Coronary artery (tissue), 2 donors: ENCODE data around the gene GMEB2.
A peak's percentile ranks its signal among the peaks of the same experiment; 100 is the strongest.
"Not testable (repeated sequence)": the region's sequence is repeated elsewhere in the genome, so short reads cannot be mapped to it uniquely, and the experiment has no call there.

Source experiments
- DNase-seq: peaks from one replicate; pipeline ENCODE4 v3.0.0-alpha.2; 2017; ENCODE audit warnings: low spot score
- H3K27ac ChIP-seq, 2 donors: fragments of 200-600 bp; sonication (generic); one replicate each; pipeline ENCODE4 v1.5.1; 2016 to 2019
- H3K4me3 ChIP-seq: fragments of 200-600 bp; sonication (generic); 2 replicates; pipeline ENCODE4 v1.5.1; 2016; ENCODE audit warnings: mild to moderate bottlenecking, moderate library complexity
- TF ChIP-seq, protein P1 (sequence below): fragments of 200-600 bp; sonication (generic); IDR thresholded peaks from one replicate; pipeline ENCODE4 v1.5.1; 2019; ENCODE audit warnings: antibody characterized with exemption

Gene GMEB2

DNA sequence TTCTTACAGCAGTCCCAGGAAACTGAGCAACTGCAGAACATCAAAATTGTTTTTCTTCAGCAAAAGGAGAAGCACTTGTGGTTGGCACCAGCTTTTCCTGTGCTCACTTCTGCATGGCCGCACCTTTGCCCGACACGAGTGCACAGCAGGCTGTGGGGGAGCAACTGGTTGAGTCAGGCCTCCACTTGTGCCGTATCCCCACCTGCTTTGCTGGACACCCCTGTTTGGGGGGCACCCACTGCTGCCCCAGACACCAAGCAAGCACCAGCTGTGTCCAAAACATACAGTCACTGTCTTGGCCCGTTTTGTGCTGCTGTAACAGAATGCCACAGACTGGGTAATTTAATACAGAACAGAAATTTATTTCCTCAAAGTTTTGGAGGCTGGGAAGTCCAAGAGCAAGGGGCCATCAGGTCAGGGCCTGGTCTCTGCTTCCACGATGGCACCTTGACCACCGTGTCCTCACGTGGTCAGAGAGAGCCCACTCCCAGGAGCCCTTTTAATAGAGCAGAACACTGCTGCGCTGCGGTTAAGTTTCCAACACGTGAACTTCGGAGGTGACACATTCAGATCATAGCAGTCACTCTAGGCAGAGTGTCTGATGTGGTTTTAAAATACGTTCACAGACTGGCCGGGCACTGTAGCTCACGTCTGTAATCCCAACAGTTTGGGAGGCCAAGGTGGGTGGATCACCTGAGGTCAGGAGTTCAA lies 8.7 kb upstream of the GMEB2 start:
- DNase-seq = no peak
- Histone ChIP-seq H3K27ac (no peak overlapping the region), H3K4me3 (no peak overlapping the region)
- TF ChIP-seq, protein P1, sequence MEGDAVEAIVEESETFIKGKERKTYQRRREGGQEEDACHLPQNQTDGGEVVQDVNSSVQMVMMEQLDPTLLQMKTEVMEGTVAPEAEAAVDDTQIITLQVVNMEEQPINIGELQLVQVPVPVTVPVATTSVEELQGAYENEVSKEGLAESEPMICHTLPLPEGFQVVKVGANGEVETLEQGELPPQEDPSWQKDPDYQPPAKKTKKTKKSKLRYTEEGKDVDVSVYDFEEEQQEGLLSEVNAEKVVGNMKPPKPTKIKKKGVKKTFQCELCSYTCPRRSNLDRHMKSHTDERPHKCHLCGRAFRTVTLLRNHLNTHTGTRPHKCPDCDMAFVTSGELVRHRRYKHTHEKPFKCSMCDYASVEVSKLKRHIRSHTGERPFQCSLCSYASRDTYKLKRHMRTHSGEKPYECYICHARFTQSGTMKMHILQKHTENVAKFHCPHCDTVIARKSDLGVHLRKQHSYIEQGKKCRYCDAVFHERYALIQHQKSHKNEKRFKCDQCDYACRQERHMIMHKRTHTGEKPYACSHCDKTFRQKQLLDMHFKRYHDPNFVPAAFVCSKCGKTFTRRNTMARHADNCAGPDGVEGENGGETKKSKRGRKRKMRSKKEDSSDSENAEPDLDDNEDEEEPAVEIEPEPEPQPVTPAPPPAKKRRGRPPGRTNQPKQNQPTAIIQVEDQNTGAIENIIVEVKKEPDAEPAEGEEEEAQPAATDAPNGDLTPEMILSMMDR = no peak

DNA sequence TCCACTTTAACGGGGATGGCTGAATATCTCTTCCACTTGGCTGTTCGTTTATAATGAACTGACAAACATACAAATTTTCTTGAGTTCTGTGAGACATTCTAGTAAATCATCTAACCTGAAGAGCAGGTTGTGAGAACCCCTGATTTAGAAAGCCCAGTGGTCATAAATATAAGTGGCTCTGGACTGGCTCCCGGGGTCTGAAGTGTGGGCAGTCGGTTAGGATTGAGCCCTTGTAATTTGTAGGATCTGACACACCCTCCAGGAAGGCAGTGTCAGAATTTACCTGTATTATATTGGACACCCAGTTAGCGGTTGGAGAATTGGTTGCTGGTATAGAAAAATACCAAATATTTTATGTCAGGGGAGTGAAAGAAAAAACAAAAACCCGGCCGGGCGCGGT lies 6.8 kb upstream of the GMEB2 start:
- no peak overlapping the region for H3K27ac ChIP-seq
- no peak for DNase-seq
- TF ChIP-seq, protein P1 = no peak
- no peak overlapping the region for H3K4me3 ChIP-seq

DNA sequence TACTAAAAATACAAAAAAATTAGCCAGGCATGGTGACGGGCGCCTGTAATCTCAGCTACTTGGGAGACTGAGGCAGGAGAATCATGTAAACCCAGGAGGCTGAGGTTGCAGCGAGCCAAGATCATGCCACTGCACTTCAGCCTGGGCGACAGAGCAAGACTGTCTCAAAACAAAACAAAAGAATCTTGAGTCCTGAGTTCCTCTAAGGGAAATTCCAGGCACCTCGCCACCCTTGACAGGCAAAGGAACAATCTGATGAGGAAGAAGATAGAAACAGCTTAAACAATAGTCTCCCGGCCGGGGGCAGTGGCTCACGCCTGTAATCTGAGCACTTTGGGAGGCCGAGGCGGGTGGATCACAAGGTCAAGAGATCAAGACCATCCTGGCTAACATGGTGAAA lies 4.5 kb upstream of the GMEB2 start:
- H3K27ac ChIP-seq, H3K4me3 ChIP-seq, DNase-seq: not testable (repeated sequence)

DNA sequence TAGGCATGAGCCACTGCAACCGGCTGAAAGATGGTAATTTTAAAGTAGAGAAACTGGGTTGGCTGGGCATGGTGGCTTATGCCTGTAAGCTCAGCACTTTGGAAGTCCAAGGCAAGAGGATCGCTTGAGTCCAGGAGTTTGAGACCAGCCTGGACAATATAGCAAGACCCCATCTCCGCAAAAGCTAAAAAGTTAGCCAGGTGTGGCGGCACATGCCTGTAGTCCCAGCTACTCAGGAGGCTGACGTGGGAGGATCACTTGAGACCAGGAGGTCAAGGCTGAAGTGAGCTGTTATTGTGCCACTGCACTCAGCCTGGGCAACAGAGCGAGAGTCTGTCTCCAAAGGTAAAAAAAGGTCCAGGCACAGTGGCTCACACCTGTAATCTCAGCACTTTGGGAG lies 4.1 kb upstream of the GMEB2 start:
- H3K4me3 ChIP-seq, DNase-seq, H3K27ac ChIP-seq: not testable (repeated sequence)

DNA sequence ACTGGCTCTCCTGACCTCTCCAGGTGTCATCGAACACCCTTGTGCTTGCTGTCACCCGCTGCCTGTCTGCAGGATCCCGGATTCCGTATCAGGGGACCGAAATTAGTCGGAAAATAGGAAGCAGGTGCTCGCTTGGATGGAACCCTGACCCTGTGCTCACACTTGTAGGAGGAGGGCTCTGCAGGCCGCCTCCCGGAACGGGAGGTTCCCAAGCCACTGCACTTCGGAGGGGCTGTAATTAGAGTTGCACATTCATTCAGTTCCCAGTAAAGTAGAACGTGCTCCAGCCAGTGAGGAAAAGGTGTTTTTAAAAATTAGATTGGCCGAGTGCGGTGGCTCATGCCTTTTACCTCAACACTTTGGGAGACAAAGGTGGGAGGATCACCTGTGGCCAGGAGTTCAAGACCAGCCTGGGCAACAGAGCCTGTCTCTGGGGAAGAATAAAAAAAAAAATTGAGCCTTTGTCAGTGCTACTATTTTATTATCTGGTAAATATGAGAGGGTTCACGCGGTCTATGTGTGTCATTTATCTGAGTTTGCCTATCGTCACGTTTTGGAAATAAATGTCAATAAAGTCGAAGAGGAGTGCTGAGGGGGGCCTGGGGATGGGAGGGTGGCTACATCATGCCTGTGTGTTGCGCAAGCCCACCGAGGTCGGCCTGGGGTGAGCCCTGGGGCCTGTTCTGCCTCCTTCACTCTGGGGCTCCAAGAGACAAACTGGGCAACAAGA lies 1.5 kb upstream of the GMEB2 start:
- Histone ChIP-seq H3K4me3 (peak overlapping the region; percentile 99), H3K27ac (peak overlapping the region in 1 of 2 donors; percentile 99)
- DNase-seq = no peak
- TF ChIP-seq, protein P1 = no peak

DNA sequence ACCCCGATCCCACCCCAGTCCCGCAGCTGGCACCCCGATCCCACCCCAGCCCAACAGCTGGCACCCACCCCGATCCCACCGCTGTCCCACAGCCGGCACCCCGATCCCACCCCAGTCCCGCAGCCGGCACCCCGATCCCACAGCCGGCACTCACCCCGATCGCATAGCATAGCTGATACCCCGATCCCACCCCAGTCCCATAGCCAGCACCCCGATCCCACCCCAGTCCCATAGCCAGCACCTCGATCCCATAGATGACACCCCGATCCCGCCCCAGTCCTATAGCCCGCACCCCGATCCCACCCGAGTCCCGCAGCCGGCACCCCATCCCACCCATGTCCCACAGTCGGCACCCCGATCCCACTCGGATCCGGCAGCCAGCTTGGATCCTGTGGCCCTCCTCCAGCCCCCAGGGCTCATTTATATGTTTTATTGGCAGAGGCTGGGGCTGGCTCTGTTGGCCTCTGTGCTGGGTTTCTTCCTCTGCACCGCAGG lies 897 bp upstream of the GMEB2 start:
- H3K27ac ChIP-seq = peak overlapping the region; percentile 85 to 99
- H3K4me3 ChIP-seq = peak overlapping the region; percentile 99
- DNase-seq = no peak
- TF ChIP-seq, protein P1 = no peak

DNA sequence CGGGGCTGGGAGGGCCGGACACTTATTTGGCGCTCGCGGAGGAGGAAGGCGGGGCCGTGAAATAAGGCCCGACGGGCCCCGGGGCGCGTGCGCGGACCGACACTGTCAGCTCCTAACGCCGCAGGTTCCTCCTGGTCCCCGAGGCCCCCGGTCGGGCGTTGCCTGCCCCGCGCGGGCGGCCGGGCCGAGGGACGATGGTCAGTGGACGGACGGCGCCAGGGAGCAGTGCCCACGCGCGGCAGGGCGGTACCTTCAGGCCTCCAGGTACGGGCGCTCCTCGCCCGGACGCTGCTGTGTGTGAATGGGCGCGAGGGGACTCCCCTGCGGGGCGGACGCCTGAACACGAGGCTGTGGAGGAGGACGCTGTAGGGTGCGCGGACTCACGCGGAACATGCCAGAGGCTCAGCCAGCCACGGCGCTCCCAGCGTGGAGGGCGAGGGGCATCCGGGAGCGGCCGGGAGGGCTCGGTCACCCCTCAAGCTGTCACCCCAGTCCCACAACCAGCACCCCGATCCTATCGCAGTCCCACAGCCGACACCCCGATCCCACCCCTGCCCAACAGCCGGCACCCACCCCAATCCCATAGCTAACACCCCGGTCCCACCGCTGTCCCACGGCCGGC lies 339 bp upstream of the GMEB2 start:
- TF ChIP-seq, protein P1 = no peak
- DNase-seq = peak; percentile 96
- peak overlapping the region; percentile 99 for H3K4me3 ChIP-seq
- peak overlapping the region; percentile 85 to 99 for H3K27ac ChIP-seq
